Mesothelial cell of epicardium (in vitro differentiated cells): Measurements from ENCODE around the gene CALML5. TPM values are rescaled to one million over a fixed set of nuclear protein-coding genes. Genes with fewer than 3 reads are reported as not detected.

ENCODE experiments used
- DNase-seq, 2 experiments: peaks; one replicate each; pipeline ENCODE4 v3.0.0; 2021; ENCODE audit warnings: low spot score in 2 of 2; ENCODE audit not compliant: unreplicated experiment in 2 of 2
- H3K27ac Mint-ChIP-seq: 2 replicates; pipeline ENCODE4 v1.8.0; 2021; ENCODE audit warnings: mixed read lengths
- H3K27me3 Mint-ChIP-seq: 2 replicates; pipeline ENCODE4 v1.8.0; 2021; ENCODE audit warnings: low read depth, mixed read lengths
- H3K36me3 Mint-ChIP-seq: 2 replicates; pipeline ENCODE4 v1.8.0; 2021; ENCODE audit warnings: mixed read lengths
- H3K4me1 Mint-ChIP-seq: 2 replicates; pipeline ENCODE4 v1.8.0; 2021; ENCODE audit warnings: mixed read lengths
- H3K4me3 Mint-ChIP-seq: 2 replicates; pipeline ENCODE4 v1.8.0; 2021; ENCODE audit warnings: mild to moderate bottlenecking, moderate library complexity, mixed read lengths
- H3K9me3 Mint-ChIP-seq: 2 replicates; pipeline ENCODE4 v1.8.0; 2021; ENCODE audit warnings: mixed read lengths
- CTCF ChIP-seq: fragments of 200-600 bp; sonication (generic); IDR thresholded peaks from one replicate; pipeline ENCODE4 v1.5.0; 2021; ENCODE audit warnings: antibody characterized with exemption; ENCODE audit not compliant: unreplicated experiment
- total RNA-seq: library from RNA; stranded (reverse); gene quantifications from 3 replicates; pipeline ENCODE4 v1.2.1, GENCODE V29; 2021

The CALML5 gene
- total RNA-seq, 1 donor from 2014 or later: not detected

DNA sequence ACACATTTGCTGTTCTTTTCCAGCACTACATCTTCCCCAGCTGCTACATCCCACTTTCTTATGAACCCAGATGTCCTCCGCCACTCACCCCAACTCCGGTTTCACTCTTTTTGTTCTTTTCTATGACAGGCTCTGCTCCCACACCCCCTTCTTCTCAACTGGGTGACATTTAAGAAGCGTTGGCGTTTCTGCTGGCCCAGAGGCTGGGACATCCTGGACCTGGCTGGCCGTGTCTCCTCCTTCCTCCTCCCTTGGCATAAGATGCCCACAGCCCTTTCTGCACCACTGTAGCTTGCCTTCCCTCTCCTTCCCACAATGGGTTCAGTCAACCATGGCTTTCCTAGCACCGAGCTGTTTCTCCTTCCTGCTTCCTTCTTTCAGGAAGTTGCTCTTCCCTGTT is 9.4 kb upstream of the CALML5 start:
- Mint-ChIP-seq H3K36me3 (no peaks in the 10 kb centered on the region), H3K4me3 (no peak overlapping the region), H3K9me3 (no peaks in the 10 kb centered on the region), H3K4me1 (peaks cover 60% of the 10 kb centered on the region), H3K27ac (no peak overlapping the region), H3K27me3 (no peaks in the 10 kb centered on the region)
- no peak for TF ChIP-seq CTCF
- no peak for DNase-seq

DNA sequence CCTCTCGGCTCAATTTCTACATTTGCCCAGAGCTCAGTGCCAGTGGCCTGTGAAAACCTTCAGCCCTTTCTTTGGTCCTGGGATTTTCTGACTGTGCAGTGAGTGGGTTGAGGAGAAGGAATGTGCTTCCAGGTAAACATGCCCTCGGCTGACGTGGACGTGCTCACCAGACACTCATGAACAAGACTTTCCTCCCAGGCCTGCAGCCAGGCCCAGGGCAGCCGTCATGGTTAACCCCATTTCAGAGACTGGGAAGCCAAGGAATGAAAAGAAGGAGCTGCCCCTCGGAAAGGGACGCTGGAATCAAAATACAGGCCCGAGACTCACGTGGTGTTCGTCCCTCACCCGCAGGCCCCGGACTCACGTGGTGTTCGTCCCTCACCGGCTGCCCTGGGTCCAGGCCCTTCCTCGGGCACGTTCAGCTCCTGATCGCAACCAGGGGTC is 8.8 kb upstream of the CALML5 start:
- DNase-seq: no peak
- Mint-ChIP-seq H3K4me3 (no peak overlapping the region), H3K4me1 (peaks cover 60% of the 10 kb centered on the region), H3K27ac (no peak overlapping the region), H3K27me3 (no peaks in the 10 kb centered on the region), H3K36me3 (no peaks in the 10 kb centered on the region), H3K9me3 (no peaks in the 10 kb centered on the region)
- TF ChIP-seq CTCF: no peak

DNA sequence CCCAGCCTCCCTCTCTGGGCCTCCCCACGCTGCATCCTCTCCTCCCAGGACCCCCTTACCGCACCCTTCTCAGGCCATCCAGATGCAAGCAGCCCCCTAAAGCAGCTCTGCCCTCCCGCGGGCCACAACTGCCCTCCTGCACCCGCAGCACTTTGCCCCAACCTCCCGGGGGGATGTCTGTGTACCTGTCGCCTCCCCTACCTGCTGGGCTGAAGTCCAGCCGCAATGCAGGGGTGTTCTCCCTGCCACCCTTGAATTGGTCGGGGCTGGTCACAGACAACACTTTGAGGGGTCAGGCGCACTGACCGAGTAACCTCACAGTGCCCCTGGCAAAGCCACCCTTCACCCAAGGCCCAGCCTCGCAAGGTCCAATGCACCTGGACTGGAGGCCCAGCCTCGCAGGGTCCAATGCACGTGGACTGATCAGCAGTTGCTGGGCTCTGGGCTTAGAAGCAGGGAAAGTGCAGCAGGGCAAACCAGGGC is 8.3 kb upstream of the CALML5 start:
- Mint-ChIP-seq H3K4me1 (peaks cover 60% of the 10 kb centered on the region), H3K4me3 (no peak overlapping the region), H3K9me3 (no peaks in the 10 kb centered on the region), H3K36me3 (no peaks in the 10 kb centered on the region), H3K27me3 (no peaks in the 10 kb centered on the region), H3K27ac (no peak overlapping the region)
- TF ChIP-seq CTCF: no peak
- no peak for DNase-seq

GRCh38 chr10:5506751-5507648 is 7.6 kb upstream of the CALML5 start:
- no peaks in the 10 kb centered on the region for H3K36me3 Mint-ChIP-seq
- no peak overlapping the region for H3K4me3 Mint-ChIP-seq
- no peak for DNase-seq
- no peaks in the 10 kb centered on the region for H3K9me3 Mint-ChIP-seq
- peaks cover 60% of the 10 kb centered on the region for H3K4me1 Mint-ChIP-seq
- TF ChIP-seq CTCF: no peak
- peak overlapping the region; percentile 57 for H3K27ac Mint-ChIP-seq
- no peaks in the 10 kb centered on the region for H3K27me3 Mint-ChIP-seq

DNA sequence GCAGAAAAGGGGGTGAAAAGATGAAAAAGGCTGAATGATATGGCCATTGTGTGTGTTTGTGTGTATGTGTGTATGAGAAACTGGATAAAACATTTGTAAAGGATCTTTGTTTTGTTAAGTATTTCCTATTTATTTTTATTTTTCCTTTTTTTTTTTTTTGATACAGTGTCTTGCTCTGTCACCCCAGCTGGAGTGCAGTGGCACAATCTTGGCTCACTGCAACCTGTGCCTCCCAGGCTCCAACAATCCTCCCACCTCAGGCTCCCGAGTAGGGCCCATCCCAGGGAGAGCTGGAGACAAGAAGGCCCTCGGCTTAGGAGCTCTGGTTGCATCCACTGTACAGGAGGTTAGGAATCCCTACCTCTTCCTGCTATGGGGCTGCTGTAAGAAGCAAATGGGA is 6.9 kb upstream of the CALML5 start:
- H3K4me1 Mint-ChIP-seq: peaks cover 67% of the 10 kb centered on the region
- H3K4me3 Mint-ChIP-seq: no peak overlapping the region
- H3K9me3 Mint-ChIP-seq: no peaks in the 10 kb centered on the region
- DNase-seq: no peak
- TF ChIP-seq CTCF: no peak
- H3K27ac Mint-ChIP-seq: peak overlapping the region; percentile 36
- H3K27me3 Mint-ChIP-seq: no peaks in the 10 kb centered on the region
- H3K36me3 Mint-ChIP-seq: no peaks in the 10 kb centered on the region
